GM12865 (cell line): ENCODE results near the gene SETD2.

Experiments used
- DNase-seq: peaks from one replicate; pipeline ENCODE4 v3.0.0; 2010; ENCODE audit warnings: low read depth
- H3K4me3 ChIP-seq: 2 replicates; pipeline ENCODE4 v1.5.1; 2011; ENCODE audit warnings: mild to moderate bottlenecking, low read depth, low read length, control low read depth
- CTCF ChIP-seq: IDR thresholded peaks from 2 replicates; pipeline ENCODE4 v1.5.1; 2011; ENCODE audit warnings: low read length, control low read depth, low read depth, inconsistent platforms; ENCODE audit not compliant: insufficient read depth; ENCODE audit errors: missing control alignments

Gene SETD2

GRCh38 chr3:46987319-46987742, 176.6 kb downstream of the SETD2 start:
- TF ChIP-seq CTCF, result no peak
- no peak for DNase-seq
- peak overlapping the region; percentile 47 for H3K4me3 ChIP-seq

GRCh38 chr3:46986782-46987310, 177.1 kb downstream of the SETD2 start:
- no peak for TF ChIP-seq CTCF
- no peak for DNase-seq
- peak overlapping the region; percentile 47; the same call in 1 of the 2 replicates for H3K4me3 ChIP-seq

- TF ChIP-seq CTCF, result no peak
- H3K4me3 ChIP-seq, result no peak overlapping the region
- DNase-seq, result no peak
Observed at GRCh38 chr3:46986055-46986730, 177.7 kb downstream of the SETD2 start.

GRCh38 chr3:46985588-46985987, 178.3 kb downstream of the SETD2 start:
- no peak for TF ChIP-seq CTCF

GRCh38 chr3:46984591-46985459, 179.1 kb downstream of the SETD2 start:
- H3K4me3 ChIP-seq, result no peak overlapping the region
- no peak for TF ChIP-seq CTCF

More at GRCh38 chr3:46985588-46985987, 178.3 kb downstream of the SETD2 start:
- H3K4me3 ChIP-seq, result no peak overlapping the region
- DNase-seq, result no peak

GRCh38 chr3:46982546-46982945, 181.4 kb downstream of the SETD2 start:
- no peak for TF ChIP-seq CTCF
- DNase-seq, result no peak
- H3K4me3 ChIP-seq, result no peak overlapping the region

More at GRCh38 chr3:46984591-46985459, 179.1 kb downstream of the SETD2 start:
- DNase-seq, result no peak
